ENCODE data around the gene DTX4. TPM values are rescaled to one million over a fixed set of nuclear protein-coding genes. Genes with fewer than 3 reads are reported as not detected.

Gene DTX4
- total and polyA plus RNA-seq, 2 experiments from 2014 or later, result 15.4 to 27.5 TPM

GRCh38 chr11:59182457-59183151 is 10.7 kb downstream of the DTX4 start:
- 92% methylated on average over 4 of the region's 4 CpGs for WGBS (ENCODE audit: low lambda C conversion rate, missing lambda C conversion rate)
- Histone ChIP-seq H3K4me2 (no peak overlapping the region), H3K27ac (peak overlapping the region; percentile 3), H3K36me3 (replicated peaks; ENCODE audit: insufficient read depth, low read depth) (no peaks in the 10 kb centered on the region), H3K4me3 (no peak overlapping the region), H2AFZ (no peak overlapping the region), H3K79me2 (peaks cover 85% of the 10 kb centered on the region), H3K4me1 (ENCODE audit: insufficient read depth) (peaks cover 44% of the 10 kb centered on the region), H3K27me3 (no peaks in the 10 kb centered on the region), H3K9me3 (ENCODE audit: low read depth) (no peaks in the 10 kb centered on the region), H3K9me2 (replicated peaks; ENCODE audit: insufficient read depth) (no peaks in the 10 kb centered on the region), H4K20me1 (ENCODE audit: insufficient read depth, poor library complexity, severe bottlenecking) (peaks cover 4% of the 10 kb centered on the region)
- TF ChIP-seq EZH2 (IDR thresholded peaks at IDR 0.05; ENCODE audit: borderline replicate concordance) (no peak), CTCF (IDR thresholded peaks at IDR 0.05; ENCODE audit: poor library complexity) (peak; percentile 31), EZH2phosphoT487 (IDR thresholded peaks at IDR 0.05; ENCODE audit: low read depth, severe bottlenecking, unreplicated experiment) (no peak)
- peak; percentile 56 for DNase-seq (ENCODE audit: low spot score)

GRCh38 chr11:59183771-59184170 is 11.8 kb downstream of the DTX4 start:
- Histone ChIP-seq H4K20me1 (ENCODE audit: insufficient read depth, poor library complexity, severe bottlenecking) (peaks cover 4% of the 10 kb centered on the region), H3K27ac (peak overlapping the region; percentile 91), H3K4me3 (no peak overlapping the region), H3K36me3 (replicated peaks; ENCODE audit: insufficient read depth, low read depth) (no peaks in the 10 kb centered on the region), H3K4me1 (ENCODE audit: insufficient read depth) (peaks cover 41% of the 10 kb centered on the region), H3K9me3 (ENCODE audit: low read depth) (no peaks in the 10 kb centered on the region), H3K79me2 (peaks cover 85% of the 10 kb centered on the region), H3K4me2 (peak overlapping the region; percentile 61), H3K27me3 (no peaks in the 10 kb centered on the region), H3K9me2 (replicated peaks; ENCODE audit: insufficient read depth) (no peaks in the 10 kb centered on the region), H2AFZ (no peak overlapping the region)
- no peak for DNase-seq (ENCODE audit: low spot score)
- WGBS (ENCODE audit: low lambda C conversion rate, missing lambda C conversion rate), result 67% methylated on average over 1 of the region's 1 CpG
- TF ChIP-seq CTCF (IDR thresholded peaks at IDR 0.05; ENCODE audit: poor library complexity), result no peak
- TF ChIP-seq EZH2phosphoT487 (IDR thresholded peaks at IDR 0.05; ENCODE audit: low read depth, severe bottlenecking, unreplicated experiment), result no peak
- no peak for TF ChIP-seq EZH2 (IDR thresholded peaks at IDR 0.05; ENCODE audit: borderline replicate concordance)

DNA sequence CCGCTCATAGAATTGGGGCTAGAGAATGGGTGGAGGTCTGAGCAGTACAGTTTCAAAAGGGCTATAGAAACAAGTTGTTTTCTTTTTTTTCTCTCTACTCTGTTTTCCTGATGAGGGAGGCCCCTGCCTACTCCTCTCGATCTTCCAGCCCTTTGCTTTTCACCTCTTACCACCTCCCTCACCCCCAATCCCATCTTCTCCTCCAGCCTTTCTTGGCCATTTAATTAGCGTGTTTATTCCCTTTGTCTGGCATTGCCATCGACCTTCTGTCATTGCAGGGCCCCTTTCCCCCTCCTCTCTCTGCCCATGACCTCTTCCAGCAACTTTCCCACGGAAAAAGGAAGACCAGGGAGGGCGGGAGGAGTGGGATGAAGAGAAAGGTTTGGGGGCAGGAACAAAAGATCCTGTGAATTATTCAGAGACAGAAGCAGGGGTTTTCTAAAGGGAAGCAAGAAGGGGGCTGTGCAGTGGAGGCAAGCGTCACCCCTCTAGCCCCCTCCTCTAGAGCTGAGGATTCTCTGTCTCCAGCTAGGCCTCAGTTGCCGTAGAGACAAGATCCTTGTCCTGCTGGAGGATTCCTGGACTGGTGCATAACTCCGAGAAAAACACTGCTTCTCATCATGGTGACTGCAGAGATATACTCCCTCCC is 12.9 kb downstream of the DTX4 start:
- DNase-seq (ENCODE audit: low spot score), result no peak
- H3K4me1 ChIP-seq (ENCODE audit: insufficient read depth), result peaks cover 41% of the 10 kb centered on the region
- no peak overlapping the region for H2AFZ ChIP-seq
- no peaks in the 10 kb centered on the region for H3K9me3 ChIP-seq (ENCODE audit: low read depth)
- H3K9me2 ChIP-seq (replicated peaks; ENCODE audit: insufficient read depth), result no peaks in the 10 kb centered on the region
- peak overlapping the region; percentile 91 for H3K27ac ChIP-seq
- H3K36me3 ChIP-seq (replicated peaks; ENCODE audit: insufficient read depth, low read depth), result no peaks in the 10 kb centered on the region
- no peak for TF ChIP-seq EZH2phosphoT487 (IDR thresholded peaks at IDR 0.05; ENCODE audit: low read depth, severe bottlenecking, unreplicated experiment)
- no peak for TF ChIP-seq CTCF (IDR thresholded peaks at IDR 0.05; ENCODE audit: poor library complexity)
- no peak for TF ChIP-seq EZH2 (IDR thresholded peaks at IDR 0.05; ENCODE audit: borderline replicate concordance)
- H4K20me1 ChIP-seq (ENCODE audit: insufficient read depth, poor library complexity, severe bottlenecking), result peaks cover 4% of the 10 kb centered on the region
- H3K4me3 ChIP-seq, result no peak overlapping the region
- H3K79me2 ChIP-seq, result peaks cover 75% of the 10 kb centered on the region
- peak overlapping the region; percentile 61 for H3K4me2 ChIP-seq
- H3K27me3 ChIP-seq, result no peaks in the 10 kb centered on the region
- 68% methylated on average over 9 of the region's 9 CpGs for WGBS (ENCODE audit: low lambda C conversion rate, missing lambda C conversion rate)
